PC-3 (cell line): ENCODE measurements around the gene ADAMTS13.

Experiments used
- CTCF ChIP-seq: fragments of 300-600 bp; sonication (generic); conservative IDR thresholded peaks from 2 replicates; pipeline ENCODE4 v1.5.1; 2017; ENCODE audit warnings: antibody characterized with exemption, low read depth, mild to moderate bottlenecking, low read length
- EZH2 ChIP-seq: fragments of 300-600 bp; sonication (generic); IDR thresholded peaks from one replicate; pipeline ENCODE4 v1.6.1; 2017; ENCODE audit warnings: antibody characterized with exemption, mild to moderate bottlenecking, low read length; ENCODE audit not compliant: unreplicated experiment

DNA sequence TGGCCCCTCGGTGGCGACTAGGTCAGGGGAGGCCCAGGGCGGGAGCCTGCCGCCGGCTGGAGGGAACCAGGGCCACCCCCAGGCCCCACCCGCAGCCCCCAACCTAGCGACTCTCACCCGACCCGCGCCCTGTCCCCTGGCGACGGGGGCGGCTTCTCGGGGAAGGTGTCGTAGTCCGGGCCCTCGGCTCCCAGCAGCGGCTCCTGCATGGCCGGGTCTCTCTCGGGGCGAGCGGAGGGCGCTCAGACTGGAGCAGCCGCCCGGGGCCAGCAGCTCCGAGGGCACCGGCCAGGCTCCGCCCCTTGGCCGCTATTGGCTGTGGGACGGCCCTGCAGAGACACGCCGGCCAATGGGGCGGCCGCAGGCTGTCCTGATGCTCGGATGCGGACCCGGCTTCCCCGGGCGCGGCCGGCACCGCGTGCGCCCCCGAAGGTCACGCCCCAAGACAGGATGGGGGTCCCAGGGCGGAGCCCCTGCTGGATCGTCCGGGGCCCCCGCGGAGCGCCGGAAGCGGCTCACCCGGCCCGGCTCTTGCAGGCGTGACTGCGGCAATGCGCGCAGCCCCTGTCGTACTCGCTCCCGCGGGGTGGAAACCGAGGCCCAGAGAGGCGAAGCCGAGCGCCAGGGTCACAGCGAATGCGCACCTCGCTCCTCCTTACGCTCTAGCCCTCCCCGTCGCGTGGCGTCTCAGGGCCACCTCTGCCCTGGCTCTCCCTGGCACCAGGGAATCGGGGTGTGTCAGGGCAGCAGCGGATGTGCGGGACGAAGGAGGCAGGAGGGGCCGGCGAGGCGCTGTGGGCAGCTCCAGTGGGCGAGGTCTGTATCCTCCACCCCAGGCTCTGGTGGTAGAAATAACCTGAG, 56.9 kb downstream of the ADAMTS13 start, which contains the start of gene SLC2A6:
- TF ChIP-seq CTCF (no peak), EZH2 (no peak)
